HG03097 (cell line): Measurements from ENCODE around the gene TMOD2.

Experiments
- ATAC-seq: cut with Tn5 transposase; IDR thresholded peaks from one replicate; pipeline ENCODE4 v1.9.1; 2021; ENCODE audit not compliant: unreplicated experiment, low FRiP score

The TMOD2 gene

DNA sequence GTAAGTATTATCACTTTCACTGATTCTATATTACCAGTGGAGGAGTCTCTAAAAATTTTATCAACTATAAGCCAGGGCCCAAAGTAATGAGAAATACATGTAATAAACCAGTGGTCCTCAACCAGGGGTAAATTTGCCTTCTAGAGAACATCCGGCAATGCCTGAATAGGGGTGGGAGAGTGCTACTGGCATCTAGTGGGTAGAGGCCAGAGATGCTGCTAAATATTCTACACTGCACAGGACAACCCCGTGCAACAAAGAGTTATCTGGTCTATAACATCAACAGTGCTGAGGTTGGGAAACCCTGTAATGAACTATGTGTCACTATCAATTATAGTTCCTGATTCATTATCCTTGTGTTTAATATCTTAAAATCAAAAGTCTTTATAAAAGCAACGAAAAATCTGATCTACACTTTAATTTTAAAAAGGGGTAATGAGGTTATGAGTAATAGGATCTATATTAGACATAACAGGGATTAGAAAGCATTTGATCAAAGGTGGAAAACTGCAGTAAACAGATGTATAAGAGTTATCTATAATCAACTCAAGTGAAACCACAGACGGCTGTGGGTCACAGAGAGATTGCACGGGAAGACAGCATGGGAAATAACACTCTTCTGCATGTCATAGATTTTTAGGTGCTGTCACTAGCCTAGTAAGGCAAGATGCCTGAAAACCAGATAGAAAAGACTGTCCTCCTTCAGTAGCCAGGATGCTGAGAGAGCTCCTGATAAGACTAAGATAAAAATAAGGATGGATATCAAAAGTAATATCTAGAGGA is 16.0 kb upstream of the TMOD2 start:
- no peak for ATAC-seq

- peak; percentile 22 for ATAC-seq
These were observed 15.3 kb upstream of the TMOD2 start for GRCh38 chr15:51736069-51736468.

DNA sequence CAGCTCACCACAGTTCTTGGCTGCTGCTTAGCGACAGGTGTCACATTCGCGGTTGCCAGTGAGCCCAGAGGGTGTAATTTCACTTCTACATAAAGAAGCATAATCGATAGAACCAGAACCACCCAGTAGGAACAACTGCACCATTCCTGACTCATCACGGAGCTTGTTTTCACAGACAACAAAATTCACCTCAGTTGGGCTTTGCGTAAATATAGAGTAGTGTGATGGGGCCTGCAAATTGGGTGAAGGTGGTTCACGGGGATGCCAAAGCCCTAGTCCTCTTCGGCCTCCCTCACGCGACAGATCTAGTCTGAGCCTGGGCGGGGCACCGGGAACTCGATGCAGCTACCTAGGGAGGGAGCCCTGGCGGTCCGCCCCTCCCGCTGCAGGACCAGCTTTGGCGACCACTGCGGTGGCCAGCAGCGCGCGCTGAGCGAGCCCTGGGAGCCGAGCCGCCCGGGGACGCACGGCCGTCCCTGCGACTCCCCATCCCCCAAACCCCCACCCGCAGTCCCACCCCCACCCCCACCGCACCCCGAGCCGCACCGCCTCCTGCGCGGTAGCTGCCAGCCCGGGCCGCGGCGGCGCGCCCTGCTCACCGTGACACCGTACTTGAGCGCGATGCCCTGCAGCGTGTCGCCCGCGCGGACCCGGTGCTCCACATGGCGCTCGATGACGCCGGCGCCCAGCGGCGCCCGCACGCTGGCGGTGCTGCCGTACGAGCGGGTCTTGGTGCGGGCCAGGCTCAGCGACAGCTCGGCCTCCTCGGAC is 14.5 kb upstream of the TMOD2 start:
- peak; percentile 29 for ATAC-seq

GRCh38 chr15:51737522-51738305 is 13.7 kb upstream of the TMOD2 start, which contains the start of gene LYSMD2:
TSS of gene LYSMD2 (minus strand) at chr15:51737655. CDS start at chr15:51737622, 33 bp downstream.
- peak; percentile 32 for ATAC-seq

- ATAC-seq: no peak
These were observed 12.8 kb upstream of the TMOD2 start for GRCh38 chr15:51738553-51738952.

DNA sequence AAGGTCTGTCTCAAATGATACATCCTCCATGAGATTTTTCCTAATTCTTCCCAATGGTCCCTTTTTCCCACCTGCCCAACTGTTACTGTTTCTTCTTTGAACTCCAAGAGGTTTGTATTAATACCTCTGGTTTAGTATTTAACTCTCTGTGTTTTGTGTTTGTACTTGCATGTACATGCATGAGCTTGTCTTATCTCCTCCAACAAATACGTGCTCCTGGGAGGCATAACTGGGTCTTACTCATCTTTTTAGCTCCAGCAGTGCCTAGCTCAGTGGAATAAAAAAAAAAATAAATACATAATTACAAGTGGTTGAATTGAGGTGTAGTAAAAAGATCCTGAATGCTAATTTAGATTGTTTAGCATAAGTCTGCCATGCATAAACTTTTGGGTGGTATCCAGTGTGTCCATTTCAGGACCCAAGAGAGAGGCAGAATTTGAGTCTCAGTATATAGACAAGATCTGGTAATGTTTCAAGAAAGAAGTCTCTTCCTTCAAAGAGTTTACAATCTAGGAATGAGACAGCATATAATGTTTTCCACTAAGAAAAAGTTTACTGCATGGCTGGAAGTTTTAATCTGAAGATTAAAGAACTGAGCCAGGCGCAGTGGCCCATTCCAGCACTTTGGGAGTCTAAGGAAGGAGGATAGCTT is 12.2 kb upstream of the TMOD2 start:
- no peak for ATAC-seq

DNA sequence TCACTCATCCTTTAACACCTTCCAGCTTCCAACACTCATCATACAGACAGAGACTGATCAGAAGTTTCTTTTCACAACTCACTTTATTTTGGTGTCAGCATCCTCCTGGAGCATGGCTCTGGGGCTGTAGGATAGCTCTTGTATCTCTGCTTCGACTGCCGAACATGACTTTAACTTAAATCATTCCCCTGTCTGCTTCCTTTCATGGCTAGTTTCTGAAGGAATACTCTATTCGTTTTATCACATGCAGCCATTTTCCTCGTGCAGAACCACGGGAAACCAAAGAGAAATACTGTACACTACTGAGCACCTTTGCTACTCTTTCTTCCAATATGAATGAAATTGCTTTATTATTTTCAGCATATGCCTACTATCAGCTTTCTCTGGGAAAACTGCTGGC is 2.1 kb upstream of the TMOD2 start:
- no peak for ATAC-seq

- ATAC-seq: no peak
These were observed 1.2 kb upstream of the TMOD2 start for GRCh38 chr15:51750186-51750585.

- no peak for ATAC-seq
These were observed 593 bp downstream of the TMOD2 start for GRCh38 chr15:51751697-51752683.

GRCh38 chr15:51752888-51753287 is 1.5 kb downstream of the TMOD2 start:
- ATAC-seq: no peak

DNA sequence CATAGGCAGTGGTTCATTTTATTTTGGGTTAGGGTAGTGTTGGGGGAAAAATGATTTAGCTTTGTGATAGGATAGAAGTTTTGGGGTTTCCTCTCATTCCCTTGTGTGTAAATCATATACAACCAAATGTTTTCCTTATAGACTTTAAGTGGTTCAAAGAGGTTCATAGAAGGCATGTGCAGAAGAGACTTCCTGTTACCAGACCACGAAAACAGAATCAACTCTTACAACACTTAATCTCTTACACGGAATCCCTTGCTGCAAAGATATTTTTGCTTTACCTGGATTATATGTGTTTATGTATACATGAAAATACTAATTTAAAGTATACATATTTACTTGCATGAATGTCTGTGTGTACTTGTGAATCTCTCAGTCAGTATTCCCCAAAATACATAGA is 2.9 kb downstream of the TMOD2 start:
- no peak for ATAC-seq

DNA sequence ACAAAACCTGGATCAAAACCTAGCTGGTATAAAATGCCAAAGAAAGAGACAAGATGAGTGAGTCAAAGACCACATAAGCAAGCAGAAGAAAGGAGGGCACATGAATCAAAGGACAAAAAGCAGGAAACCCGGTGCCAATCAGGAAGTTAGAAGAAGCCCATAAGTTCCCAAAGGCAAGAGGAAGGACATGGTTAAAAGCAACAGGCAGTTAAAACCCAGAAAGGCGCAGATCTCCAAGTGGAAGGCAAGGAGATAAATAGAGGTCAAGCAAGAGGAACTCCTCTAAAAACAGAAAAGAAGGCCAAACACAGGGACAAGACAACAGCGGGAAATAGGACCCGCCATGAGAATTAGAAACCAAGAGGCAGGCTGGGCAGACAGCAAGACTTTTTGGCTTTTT is 4.4 kb downstream of the TMOD2 start:
- ATAC-seq: no peak

- ATAC-seq: no peak
These were observed 5.1 kb downstream of the TMOD2 start for GRCh38 chr15:51756482-51756881.

DNA sequence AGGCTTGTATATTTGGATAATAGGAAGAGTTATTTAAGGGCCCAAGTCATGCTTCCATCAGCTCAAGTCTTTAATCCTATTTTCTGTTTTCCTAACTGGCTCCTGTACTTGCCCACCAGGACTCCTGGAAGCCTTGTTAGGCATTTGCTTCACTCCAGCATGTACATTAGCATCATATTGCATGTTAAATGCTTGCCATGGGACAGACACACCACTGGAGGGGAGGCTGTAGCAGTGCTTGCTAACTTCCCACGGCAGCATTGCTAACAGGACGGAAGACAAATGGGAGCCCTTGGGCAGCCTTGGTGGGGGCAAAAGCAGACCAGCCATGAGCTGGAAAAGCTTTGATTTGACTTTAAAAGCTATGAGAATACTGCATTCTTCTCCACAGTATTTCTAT is 6.1 kb downstream of the TMOD2 start:
- ATAC-seq: no peak

DNA sequence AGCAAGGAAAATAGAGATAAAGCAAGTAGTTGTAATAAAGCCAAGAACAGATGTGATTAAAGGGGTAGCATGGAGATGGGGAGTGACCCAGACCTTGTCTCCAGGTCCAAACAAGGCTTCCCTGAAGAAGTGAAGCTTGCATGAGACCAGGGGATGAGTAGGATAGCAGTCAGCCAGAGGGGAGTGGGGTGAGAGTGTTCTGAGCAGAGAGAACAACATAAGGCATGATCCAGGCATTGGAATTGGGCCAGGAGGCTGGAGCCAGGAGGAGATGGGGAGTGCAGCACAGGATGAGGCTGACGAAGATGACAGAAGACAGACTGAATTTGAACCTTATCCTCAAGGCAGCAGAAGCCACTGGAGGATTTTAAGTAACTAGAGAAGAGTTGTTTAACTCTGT is 7.2 kb downstream of the TMOD2 start:
- no peak for ATAC-seq

GRCh38 chr15:51759557-51760070 is 8.2 kb downstream of the TMOD2 start:
- ATAC-seq: no peak

DNA sequence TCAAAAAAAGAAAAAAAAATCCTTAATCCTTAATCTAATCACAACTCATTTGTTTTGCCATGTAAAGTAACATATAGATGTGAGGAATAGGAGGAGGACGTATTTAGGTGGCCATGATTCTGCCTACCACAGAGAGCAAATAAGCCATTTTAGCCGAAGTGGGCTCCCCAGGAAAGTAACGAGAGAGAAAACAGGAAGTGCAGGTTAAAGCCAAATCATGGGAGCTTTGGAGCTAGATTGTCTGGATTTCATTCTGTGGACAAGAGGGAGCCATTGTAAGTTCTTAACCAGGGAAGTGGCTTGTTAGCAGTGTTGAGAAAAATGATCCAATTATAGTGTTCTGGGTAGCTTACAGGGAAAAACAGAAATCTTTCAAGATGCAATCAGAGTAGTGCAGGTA is 9.4 kb downstream of the TMOD2 start:
- ATAC-seq: no peak

DNA sequence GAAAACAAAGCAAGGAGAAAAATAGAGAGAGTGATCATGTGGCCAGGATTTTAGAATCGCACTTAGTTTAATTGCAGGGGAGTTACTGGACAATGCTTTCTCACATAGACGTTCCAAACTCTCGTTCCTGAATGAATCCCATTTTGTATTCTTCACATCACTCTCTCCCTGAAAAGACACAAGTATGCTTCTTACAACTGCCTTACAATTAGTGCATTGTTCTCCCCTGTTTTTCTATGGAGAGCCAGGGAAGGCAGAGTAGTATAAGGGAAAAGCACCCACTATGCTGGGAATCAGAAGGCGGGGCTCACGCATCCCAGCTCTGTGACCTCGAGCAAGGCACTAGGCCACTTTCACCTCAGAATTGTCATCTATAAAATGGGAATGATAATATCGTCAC is 14.4 kb downstream of the TMOD2 start:
- no peak for ATAC-seq

GRCh38 chr15:51766341-51766740 is 14.9 kb downstream of the TMOD2 start:
- no peak for ATAC-seq
